GM18858 (cell line): ENCODE measurements around the gene RGS12.
A peak's percentile ranks its signal among the peaks of the same experiment; 100 is the strongest.

ENCODE experiments used
- ATAC-seq: cut with Tn5 transposase; IDR thresholded peaks from one replicate; pipeline ENCODE4 v1.9.1; 2021; ENCODE audit not compliant: unreplicated experiment

The RGS12 gene

DNA sequence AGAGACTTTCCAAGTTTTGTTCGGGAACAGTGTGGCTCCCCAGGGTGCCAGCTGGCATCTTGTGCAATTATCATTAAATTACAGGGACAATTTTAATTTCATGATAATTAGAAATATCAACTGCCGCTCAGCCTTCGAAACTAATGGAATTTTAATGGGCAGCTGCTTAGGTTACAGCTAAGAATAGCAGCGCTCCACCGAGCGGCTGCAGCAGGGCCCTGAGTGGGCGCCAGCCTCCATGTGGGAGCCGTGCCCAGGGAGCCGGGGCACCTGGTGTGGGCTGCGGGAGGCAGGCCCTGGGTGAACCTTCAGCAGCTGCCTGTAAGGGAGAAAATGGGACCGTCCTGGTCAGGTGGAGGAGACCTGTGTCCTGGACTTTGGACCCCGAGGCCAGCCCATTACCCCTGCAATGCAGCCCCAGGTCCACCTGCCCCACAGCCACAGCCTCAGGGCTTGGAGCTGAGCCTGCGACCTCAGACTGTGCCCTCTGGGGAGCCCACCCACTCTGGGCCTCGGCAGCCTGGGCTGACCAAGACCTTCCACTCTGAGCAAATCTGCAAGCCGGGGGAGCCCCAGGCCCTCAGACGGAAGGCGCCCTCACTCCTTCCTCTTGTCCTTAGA is 22.7 kb upstream of the RGS12 start:
- no peak for ATAC-seq

DNA sequence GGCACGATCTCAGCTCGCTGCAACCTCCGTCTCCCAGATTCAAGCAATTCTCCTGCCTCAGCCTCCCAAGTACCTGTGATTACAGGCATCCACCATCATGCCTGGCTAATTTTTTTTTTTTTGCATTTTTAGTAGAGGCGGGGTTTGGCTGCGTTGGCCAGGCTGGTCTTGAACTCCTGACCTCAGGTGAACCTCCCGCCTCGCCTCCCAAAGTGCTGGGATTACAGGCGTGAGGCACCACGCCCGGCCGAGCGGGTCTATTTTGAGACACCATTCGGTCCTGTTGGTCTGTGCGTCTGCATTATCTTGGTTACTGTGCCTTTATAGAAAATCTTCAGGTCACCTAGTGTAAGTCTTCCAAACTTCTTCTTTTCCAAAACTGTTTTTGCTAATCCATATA is 21.7 kb upstream of the RGS12 start:
- no peak for ATAC-seq

DNA sequence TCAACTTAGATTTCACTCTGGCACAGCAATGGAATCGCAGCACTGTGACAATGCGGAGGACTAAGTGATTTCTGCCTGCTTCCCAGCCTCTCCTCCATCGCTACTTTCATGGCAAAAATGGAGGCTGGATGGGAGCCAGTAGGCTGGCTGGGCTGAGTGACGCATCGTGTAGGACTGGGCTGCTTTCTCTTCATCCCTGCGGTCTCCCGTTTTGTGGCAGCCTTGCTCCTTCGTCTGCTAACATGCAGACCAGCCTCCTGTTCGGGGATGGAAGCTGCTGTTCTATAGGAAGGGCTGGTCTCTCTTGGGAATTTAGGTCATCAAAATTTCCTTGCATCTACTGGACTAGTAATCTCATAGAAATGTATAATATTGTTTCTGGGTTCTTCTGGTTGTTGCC is 15.8 kb upstream of the RGS12 start:
- no peak for ATAC-seq

DNA sequence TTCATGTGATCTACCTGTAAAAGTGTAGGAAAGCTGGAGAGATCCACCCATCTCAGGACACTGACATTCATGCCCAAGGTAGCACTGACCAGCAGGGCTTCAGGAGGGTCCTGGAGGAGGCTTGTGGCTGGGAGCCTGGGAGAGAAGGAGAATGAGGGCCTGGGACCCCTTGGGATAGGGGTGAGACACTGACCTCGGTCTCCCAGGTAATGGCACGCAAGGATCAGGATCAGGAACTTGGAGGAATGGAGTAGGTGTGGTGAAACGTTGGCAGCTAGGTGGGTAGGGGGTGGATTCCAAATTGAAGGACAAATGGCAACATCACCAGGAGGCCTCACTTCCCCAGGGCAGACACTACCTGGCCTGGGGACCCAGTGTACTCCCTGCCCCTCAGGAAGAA is 12.4 kb upstream of the RGS12 start:
- no peak for ATAC-seq

DNA sequence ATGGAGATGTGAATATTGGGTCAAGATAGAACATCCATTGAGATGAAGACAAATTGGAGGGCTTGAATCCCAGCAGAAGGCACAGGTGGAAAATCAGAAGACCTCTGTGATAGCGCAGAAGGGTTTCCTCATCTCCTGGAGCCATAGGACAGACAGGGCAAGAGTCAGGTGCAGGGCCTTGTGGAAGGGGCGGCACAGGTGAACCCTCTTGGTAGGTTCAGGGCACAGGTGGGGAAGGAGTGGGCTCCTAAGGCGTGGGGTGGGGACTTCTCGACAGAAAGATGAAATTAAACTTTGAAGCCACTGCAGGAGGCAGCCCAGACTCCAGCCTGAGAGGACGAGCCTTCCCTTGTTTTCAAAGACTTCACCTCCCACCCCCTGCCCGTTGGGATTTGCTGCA is 9.3 kb upstream of the RGS12 start:
- ATAC-seq = no peak

DNA sequence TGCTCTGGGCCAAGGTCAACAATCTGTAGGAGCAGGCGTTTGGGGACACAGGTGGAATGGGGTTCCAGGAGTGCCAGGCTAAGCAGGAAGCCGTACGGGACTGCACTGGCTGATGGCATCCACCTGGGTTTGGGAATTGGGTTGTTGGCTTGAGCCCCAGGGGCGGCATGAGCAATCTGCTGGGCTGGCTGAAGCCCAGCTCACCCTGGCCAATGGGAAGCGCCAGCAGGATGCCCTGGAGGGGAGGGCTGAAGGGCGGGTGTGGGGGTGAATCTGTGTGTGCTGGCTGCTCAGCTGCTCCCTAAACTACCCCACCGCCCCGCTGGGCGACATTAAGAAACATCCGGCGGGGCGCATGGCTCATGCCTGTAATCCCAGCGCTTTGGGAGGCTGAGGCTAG is 8.9 kb upstream of the RGS12 start:
- ATAC-seq = no peak

DNA sequence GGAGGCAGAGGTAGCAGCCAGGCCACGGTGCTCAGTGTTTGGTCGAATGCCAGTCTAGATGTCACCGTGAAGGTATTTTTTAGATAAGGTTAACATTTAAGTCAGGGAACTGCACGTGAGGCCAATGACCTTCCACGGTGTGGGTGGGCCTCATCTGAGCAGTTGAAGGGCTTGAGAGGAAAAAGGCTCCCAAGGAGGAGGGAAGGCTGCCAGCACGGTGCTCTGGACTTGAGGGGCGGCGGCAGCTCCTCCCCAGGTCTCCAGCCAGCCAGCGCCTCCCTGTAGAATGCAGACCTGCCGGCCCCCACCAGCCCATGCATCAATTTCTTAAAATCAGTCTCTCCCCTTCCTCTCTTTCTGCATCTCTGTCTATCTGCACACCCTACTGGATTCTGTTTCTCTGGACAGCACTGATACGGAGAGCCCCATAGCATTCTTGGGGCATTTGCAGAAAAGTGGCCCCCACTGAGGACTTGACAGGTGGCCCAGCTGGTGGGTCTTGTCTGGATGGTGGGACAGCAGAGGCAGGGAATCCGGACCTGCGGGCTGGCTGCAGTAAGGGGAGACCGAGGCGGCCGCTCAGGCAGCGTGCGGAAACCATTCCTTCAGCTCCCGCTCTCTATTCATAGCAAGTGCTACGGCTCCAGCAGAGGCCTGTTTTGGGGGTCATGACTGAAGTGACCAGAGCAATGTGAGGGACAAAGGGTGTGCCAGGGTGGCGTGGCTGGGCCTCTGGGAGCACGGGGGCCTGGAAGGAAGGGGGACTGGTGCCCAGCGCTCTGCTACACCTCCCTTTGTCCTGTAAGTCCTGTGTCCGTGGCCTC is 7.9 kb upstream of the RGS12 start:
- no peak for ATAC-seq

DNA sequence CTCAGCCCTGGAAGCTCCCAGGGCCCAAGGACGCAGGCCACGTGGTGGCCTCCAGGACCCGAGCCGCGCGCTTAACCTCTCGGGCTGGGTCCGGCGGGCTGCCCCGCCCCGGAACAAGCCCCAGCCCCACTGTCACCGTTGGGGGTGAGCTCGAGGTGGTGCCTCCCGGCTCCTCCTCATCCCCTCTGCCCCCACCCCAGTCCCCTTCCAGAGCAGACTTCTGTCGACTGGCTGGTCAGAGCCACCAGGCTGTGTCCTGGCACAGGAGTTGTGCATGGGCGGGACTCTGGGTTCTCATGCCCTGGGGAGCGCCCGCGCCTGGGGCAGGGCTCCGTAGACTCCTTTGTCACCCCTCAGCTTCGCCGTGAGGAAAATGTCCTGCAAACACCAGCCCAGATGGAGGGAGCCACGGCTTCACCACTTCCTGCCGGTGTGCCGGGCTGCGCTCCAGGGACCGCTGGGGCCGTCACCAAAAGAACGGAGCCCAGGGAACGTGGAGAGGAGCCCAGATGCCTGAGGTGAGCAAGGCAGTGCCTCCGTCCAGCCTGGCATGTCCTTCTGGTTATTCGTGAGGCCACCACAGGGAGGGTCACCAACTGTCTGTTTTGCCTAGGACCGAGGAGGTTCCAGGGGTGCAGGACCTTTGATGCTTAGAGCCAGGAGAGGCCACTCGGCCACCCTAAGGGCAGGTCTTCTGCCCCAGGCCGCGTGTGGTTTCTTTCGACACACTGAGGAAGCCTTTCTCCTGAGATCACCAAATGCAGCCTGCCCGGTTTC is 7.1 kb upstream of the RGS12 start:
- peak; percentile 10 for ATAC-seq

DNA sequence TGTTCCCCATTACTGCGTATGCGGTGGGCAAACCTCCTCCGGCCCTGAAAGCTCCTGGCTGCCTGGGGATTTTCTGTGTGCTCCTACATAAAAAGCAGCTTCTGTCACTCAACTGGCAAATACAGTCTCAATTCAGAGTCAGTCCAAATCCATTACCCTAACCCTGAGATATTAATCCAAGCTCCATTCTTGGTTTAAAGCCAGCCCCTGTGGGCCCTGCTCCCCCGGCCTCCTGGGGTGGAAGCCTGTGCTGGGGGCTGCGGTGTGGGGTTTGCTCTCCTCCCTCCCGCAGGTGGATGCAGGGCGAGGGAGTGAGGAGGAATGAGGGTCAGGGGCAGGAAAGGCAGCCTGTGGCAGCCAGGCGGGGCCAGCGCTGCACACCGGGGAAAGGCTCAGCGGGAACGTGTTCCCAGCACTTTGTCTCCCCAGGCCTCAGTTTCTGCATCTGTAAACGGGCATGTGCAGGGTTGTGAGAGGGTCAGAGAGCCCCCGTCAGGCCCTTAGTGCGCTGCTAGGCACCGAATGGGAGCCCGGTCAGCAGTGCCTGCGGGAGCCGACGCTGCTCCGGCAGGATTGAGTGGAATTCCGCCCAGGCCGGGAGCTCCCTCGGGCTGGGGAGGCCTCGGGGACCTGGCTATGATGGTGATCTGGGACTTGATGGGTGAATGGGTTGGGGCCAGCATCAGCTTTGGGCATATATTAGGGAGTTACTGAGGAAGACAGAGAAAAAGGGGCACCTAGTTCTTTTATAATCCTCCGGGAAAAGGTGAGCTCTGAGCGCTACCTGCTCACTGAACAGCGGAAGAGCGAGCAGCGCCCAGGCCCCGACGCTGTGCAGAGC is 6.3 kb upstream of the RGS12 start:
- ATAC-seq = peak; percentile 92

DNA sequence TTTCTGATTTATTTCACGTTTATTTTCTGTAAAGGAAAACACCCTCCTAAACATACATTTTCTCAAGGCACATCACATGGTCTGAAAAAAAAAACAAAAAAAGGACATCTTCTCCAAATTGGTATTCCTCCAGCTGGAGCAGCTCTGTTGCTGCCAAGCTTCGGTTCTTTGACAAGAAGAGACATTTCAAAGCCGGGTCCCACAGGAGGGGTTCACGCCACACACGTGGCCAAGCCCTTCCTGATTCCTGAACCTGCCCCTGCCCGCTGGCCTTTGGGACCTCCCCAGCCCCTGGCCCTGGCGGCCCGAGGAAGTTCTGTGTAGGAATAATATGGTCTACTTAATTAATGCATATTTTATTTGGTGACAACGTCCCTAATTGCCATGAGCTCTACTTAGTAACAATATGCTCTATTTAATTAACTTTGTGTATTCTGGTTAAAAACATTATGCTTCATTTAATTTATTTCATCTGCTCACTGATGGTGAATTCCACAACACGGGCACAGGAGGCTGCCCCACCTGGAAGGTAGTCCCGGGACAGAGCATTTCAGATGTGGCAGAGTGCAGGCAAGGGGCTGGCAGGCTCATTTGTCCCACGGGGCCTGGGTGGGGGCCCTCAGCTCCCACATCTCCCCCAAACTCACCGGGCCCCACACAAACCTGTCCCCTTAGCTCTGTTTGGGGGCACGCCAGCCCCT is 5.4 kb upstream of the RGS12 start:
- ATAC-seq = no peak

DNA sequence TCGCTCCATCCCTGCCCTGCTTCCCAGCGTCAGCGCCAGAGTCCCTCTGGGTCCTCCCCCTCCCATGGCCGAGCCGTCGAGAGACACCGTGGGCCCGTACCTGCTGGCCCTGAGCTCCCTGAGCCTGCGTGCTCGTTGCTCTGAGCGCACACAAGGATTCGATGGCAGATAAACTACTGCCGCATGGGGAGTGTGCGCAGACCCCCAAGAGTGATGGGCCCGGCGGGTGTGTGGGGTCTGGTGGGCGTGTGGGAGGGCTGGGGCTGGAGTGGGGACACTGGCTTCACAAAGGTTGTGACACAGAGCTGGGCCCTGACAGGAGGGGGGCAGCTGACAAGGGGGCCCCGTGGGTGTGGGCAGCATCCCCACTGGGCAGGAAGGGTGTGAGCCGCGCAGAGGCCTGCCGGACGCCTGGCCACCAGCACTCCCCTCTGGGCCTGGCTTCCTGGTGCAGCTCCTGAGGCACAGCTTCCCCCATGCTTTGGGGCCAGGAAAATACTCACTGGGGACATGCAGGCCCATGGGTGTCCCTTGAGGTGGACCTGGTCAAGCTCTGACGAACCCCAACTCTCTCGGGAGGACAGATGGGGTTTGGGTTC is 4.8 kb upstream of the RGS12 start:
- ATAC-seq = no peak

DNA sequence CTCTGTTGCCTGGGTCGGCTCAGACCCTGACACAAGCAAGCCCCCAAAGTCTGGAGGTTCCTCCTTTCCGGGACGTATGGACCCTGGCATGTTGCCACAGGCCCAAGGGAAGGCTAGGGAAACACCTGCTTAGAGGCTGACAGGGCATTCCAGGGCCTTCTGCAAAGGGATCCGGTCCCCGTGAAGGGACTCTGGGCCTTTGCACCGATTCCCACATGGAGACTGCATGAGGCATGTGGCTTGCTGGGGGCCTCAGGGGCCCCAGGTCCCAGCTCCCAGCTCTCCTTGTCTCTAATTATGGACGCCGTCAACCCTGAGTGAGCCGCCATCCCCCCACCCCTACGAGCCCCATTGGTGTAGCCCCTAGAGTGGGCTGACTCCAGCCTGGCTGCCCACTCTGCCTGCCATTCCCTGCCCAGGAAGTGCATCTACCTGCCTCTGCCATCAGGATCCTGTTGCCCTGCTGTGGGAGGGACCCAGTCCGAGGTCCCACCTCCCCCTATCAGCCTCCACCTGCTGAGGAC is 4.2 kb upstream of the RGS12 start:
- no peak for ATAC-seq

DNA sequence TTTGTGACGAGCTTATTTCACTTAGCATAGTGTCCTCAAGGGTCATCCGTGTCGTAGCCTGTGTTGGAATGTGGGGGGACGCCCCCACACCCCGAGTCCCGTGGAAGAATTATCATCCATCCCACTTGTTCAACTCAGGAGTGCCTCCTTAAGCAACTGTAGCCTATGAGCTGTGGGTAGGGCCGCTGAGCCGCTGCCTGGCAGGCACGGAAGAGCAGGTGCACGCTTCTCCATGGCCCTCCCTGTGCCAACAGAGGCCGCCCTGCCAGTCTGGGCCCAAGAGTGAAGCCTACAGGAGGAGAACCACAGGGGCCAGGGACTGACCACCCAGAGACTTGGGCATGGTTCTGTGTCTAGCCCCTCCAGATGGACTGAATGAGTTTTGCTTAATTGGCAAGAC is 2.3 kb upstream of the RGS12 start:
- no peak for ATAC-seq

DNA sequence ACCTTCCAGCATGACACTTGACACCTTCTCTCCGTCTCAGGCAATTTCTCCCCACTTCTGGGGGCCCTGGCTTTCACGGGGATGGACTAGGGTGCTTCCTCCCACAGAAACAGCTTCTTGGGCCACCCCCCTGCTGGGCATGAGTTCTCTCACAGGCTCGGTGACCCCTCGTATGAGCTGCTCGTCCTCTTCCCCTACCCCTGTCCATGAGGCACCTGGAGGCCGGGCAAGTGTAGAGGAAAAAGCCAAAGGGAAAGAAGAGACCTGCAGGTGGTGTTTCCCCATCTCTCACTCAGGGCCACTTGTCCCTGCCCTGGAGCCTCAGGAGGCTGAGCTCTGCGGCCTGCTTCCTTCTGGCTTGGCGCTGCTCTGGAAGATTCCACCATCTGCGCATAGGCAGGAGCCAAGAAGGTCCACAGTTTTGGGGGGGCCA is 1.9 kb upstream of the RGS12 start:
- ATAC-seq = no peak

DNA sequence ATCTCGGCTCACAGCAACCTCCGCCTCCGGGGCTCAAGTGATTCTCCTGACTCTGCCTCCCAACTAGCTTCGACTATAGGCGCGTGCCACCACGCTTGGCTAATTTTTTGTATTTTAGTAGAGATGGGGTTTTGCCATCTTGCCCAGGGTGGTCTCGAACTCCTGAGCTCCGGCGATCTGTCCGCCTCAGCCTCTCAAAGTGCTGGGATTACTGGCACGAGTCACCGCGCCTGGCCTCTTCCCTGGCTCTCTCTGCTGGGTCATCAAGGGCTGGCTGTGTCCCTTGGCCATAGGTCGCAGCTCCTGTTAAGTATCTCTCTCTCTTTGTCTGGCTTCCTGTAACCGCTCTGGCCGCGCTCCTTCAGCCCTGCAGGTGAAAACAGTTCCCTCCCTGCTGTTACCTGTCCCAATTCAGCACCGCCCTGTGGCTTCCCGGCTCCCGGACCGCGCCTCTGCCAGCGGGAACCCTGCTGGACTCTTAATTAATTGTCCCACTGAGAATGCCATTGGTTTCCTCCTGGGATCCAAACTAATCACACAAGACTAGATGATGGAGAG is 1.3 kb upstream of the RGS12 start:
- no peak for ATAC-seq

DNA sequence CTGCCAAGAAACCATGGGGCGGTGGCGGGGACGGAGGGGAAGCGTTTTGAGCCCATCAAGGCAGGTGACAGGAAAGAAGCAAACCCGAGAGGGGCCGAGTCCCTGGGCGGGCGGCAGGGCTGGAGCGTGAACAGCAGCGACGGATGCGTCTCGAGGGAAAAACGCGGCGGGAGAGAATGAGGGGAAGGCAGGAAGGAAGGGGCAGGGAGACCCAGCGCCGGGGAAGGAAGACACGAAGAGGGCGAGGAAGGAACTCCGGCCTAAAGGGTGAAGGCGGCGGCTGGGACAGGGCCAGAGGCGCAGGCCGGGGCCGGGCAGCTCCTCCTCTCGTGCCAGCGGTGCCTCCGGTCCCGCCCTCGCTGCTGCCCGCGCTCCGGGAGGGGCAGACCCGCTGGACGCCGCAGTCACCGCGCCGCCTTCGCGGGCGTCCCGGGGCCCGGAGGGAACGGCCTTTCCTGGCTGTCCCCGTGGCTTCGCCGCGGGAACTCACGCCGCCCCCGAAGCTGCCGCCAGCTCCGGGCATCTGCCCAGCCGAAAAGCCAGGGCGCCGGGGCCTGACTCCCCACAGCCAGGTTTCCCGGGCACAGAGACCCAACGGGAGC is 751 bp upstream of the RGS12 start:
- ATAC-seq = peak; percentile 9

DNA sequence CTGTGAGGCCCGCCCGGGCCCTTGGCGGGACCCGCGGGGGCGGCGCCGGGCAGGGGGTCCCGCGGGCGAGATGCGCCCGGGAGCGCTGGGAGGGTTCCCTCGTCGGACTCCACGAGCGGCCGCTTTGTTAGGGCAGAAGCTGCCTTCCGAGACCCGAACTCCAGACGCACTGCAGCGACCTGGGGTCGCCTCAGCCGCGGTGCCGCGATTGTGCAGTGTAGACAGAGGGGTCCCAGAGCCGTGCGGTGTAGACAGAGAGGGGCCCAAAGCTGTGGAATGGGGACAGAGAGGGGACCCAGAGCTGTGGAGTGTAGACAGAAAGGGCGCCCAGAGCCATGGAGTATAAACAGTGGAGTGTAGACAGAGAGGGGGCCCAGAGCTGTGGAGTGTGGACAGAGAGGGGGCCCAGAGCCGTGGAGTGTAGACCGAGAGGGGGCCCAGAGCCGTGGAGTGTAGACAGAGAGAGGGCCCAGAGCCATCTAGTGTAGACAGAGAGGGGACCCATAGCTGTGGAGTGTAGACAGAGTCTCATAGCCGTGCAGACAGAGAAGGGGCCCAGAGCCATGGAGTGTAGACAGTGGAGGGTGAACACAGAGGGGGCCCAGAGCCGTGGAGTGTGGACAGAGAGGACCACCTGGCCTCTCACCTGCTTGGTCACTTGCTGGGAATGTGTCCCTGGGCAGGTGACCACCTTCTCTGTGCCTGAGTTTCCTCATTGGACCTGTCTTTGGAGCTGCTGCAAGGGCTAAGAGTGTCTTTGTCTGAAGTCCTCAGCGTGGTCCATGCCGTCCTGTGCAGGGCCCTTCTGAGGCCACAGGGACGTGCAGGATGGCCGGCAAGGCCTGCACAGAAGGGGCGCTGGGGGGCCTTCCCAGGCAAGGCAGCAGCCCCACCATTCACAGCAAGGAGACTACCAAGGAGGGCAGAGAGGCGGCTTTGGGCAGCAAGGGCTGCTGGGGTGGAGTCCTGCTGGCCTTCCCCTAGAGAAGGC is 875 bp downstream of the RGS12 start:
- ATAC-seq = no peak
